ENCODE results near the gene CD247.

DNA sequence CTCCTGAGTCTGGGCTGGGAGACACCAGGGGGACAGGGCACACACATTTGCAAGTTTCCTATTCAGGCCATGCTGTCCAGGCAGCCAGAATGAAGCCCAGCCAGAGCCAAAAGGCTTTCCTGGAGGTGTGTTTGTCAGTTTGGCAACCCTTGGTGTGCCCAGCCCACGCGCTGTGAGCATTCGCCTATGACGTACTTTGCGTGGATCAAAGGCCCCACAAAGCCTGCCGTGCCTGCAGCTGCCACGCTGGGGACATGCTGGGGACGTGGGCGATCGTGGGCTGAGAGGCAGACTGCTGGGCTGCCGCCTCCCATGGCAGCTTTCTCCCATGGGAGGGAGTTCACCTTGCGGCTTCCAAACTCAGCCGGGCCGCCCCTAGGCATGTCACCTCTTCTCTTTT, 57.5 kb downstream of the CD247 start:
- TF ChIP-seq, protein P1, sequence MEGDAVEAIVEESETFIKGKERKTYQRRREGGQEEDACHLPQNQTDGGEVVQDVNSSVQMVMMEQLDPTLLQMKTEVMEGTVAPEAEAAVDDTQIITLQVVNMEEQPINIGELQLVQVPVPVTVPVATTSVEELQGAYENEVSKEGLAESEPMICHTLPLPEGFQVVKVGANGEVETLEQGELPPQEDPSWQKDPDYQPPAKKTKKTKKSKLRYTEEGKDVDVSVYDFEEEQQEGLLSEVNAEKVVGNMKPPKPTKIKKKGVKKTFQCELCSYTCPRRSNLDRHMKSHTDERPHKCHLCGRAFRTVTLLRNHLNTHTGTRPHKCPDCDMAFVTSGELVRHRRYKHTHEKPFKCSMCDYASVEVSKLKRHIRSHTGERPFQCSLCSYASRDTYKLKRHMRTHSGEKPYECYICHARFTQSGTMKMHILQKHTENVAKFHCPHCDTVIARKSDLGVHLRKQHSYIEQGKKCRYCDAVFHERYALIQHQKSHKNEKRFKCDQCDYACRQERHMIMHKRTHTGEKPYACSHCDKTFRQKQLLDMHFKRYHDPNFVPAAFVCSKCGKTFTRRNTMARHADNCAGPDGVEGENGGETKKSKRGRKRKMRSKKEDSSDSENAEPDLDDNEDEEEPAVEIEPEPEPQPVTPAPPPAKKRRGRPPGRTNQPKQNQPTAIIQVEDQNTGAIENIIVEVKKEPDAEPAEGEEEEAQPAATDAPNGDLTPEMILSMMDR (IDR thresholded peaks at IDR 0.05; ENCODE audit: borderline replicate concordance, extremely low read depth, low read length, poor library complexity, severe bottlenecking): no peak
- TF ChIP-seq EZH2 (IDR thresholded peaks at IDR 0.05; ENCODE audit: borderline replicate concordance, low read depth, low read length, severe bottlenecking): no peak
